Skeletal muscle cell (primary cell): Measurements from ENCODE around the gene ABCF2.

Experiments used
- DNase-seq: peaks from one replicate; pipeline ENCODE4 v3.0.0-alpha.2; 2010; ENCODE audit warnings: low read depth
- H3K4me3 ChIP-seq: 2 replicates; pipeline ENCODE4 v1.5.1; 2011; ENCODE audit warnings: low read depth, mild to moderate bottlenecking, control low read depth, low read length, moderate library complexity

ABCF2 gene

DNA sequence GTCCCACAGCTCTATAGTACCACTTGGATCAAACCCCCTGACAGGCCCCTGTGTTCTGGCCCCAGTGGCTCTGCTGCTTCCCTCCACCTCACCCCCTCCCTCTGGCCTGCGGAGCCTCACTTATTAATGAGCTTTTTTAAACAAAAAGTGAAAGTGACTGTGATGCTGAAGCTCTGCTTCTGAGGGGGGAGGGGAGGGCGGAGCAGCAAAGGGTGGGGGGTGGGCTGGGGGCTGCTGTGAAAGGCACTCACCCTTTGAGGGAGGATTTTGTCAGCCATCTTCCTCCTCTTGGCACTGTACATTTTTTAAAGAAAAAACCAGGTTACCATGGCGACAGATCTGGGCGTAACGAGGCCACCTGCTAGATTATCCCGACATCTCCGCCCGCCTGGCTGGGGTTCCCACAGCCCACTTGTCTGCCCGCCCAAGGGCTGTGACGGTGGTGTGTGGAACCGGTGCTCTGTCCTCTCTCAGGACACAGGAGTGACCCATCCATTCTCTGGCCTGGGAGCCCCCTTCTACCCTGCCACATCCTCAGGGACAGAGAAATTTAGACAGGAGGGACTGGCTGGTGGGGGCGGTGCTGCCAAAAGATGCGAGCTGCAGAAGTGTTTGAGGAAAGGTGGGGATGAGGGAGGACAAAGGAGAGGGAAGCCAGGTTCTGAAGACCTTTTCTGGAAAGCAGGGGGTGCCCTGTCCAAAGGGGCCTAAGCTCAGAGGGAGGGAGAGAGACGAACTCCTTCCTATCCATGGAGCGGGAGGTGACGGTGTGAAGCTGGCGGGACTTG lies 16.6 kb upstream of the ABCF2 start:
- H3K4me3 ChIP-seq: no peak overlapping the region
- DNase-seq: no peak

DNA sequence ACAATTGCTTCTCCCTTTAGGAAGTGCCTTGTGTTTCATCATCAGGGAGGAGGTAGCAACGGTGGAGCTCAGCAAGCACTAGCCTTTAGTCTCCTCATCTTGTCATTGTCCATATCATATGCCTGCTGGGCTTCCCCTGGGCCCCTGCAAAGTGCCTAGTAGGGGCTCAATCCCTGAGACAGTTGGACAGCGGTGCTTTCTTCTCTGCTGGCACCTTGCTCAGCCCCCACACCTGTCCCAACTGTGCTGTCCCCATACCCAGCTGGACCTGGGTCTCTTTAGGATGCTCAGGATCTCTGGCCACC lies 16.0 kb upstream of the ABCF2 start:
- H3K4me3 ChIP-seq: no peak overlapping the region
- no peak for DNase-seq

DNA sequence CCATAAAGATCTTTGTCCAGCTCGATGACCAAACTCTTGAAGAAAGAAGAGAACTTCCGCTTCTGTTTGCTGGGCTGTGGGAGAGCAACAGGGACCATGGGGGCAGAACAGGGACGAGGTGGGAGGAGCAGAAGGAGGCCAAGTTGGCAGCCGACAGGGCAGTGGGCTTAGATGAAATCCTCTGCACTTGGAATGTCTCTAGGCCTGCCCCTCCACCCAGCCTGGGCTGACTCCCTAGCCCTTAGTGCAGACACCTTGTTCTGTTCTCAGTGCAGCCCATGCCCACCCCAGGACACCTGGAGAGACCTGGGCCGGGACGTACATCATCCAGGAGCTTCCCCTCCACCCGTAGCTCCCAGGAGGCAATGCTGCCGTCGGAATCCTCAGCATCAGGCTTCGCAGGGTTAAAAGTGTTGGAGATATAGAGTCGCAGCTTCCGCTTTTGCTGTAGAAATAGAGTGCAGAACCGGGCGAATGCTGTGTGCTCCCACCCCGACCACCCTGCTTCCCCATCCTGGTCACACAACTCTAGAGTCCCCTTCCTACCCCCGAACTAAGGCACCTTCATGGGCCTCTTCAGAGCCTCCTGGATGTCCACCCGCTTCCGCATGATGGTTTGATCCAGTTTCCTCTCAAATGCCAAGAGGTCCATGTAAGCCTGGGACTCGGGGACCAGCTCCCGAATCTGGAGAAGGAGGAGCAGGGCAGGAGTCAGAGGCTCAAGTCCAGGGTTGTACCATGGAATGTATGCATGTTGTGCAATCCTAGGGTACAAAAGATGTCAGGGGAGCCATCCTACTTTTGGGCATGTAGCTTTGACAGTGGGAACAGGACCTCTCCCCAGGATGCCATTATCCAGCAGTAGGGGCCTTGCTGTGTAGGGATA lies 15.4 kb upstream of the ABCF2 start:
- no peak overlapping the region for H3K4me3 ChIP-seq
- no peak for DNase-seq

DNA sequence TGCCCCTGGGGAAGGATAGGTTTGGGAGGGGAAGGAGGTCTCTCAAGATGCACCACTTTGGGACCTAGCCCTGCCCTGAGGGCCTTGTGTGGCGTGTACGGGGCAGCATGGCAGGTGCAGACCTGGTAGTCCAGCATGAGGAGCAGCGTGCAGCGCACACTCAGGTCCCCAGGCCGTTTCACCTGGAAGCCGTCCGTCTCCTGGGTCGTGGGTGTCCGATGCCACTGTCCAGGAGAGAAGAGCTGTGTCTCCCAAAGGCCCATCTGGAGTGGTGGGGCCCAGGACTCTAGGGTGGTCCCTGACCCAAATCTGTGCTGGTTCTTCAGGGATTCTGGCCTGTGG lies 14.7 kb upstream of the ABCF2 start:
- no peak overlapping the region for H3K4me3 ChIP-seq
- DNase-seq: no peak

DNA sequence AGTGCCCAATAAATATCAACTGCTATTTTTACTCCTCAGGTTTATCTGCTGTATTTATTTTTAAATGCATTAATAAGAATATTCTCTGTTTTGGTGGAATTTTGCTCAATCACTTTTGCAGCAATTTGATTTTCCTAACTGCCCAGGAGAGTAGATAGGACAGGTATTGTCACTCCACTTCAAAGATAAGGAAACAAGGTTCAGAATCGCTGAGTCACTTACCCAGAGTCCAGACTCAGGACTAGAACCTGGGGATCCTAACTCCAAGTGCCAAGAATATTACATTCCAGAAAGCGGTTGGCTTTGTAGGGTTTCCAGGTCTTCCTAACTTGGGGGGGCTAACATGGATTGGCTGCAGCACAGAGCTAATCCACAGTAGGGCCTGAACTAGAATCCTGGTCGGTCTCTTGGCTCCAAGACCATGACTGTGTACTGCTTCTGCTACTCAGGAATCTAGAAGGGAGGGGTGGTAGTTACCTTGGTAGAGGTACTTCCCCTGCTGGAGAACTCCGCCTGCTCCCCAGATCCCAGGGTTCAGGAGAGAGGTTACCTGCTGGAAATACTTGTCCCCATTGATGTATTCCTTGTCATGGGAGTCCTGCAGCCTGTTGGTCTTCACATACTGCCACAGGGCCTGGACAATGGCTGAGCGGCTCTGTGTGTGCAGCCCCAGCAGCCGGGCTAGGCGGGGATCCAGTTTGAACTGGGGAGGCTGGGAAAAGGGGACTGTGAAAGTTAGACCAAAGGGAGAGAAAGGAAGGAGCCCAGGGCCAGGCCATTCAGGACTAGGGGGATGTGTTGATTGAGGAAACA lies 14.1 kb upstream of the ABCF2 start:
- no peak overlapping the region for H3K4me3 ChIP-seq
- no peak for DNase-seq

DNA sequence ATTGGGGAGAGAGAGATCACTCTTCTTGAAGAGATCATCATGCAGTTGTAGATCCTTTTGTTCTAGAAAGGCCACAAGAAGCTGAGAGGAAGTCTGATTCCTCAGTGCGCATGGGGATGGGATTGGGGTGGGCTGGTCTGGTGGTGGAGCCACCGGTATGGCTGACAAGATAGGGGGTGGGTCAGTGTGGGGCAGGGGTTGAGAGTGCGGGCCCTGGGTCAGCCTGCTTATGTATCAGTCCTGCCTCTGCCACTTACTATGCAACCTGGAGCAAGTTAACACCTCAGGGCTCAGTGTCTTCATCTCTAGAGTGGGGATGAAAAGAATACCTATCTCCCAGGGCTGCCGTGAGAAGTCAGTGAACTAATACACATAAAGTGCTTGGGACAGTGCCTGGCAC lies 13.5 kb upstream of the ABCF2 start:
- no peak for DNase-seq
- no peak overlapping the region for H3K4me3 ChIP-seq

DNA sequence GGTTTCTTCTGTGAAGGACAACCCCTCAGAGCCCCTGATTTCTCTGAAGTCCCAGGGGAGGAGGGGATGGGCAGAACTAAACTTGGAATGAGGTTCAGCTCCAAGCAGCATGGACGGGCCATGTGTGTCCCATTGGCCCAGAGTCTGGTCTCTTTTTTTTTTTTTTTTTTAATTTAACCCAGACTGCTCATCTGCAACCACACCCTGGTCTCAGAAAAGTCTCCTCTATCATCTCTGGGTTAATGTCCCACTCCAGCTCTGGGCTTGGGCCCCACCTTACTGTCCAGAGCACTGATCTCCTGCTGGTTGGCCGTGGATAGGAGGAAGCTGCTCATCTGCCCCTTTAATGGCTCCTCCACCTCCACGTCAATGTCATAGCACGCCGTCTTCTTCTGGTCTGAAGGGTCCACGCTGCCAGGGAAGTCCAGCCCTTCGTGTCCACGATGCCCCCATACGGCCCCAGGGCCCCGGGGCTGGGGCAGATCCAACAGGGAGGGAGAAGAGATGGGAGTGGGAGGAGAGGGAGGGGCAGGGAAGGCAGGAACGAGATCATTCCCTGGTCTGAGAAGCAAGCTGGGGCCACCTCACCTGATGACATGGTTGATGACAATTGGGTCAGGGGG lies 12.9 kb upstream of the ABCF2 start:
- H3K4me3 ChIP-seq: no peak overlapping the region
- no peak for DNase-seq

DNA sequence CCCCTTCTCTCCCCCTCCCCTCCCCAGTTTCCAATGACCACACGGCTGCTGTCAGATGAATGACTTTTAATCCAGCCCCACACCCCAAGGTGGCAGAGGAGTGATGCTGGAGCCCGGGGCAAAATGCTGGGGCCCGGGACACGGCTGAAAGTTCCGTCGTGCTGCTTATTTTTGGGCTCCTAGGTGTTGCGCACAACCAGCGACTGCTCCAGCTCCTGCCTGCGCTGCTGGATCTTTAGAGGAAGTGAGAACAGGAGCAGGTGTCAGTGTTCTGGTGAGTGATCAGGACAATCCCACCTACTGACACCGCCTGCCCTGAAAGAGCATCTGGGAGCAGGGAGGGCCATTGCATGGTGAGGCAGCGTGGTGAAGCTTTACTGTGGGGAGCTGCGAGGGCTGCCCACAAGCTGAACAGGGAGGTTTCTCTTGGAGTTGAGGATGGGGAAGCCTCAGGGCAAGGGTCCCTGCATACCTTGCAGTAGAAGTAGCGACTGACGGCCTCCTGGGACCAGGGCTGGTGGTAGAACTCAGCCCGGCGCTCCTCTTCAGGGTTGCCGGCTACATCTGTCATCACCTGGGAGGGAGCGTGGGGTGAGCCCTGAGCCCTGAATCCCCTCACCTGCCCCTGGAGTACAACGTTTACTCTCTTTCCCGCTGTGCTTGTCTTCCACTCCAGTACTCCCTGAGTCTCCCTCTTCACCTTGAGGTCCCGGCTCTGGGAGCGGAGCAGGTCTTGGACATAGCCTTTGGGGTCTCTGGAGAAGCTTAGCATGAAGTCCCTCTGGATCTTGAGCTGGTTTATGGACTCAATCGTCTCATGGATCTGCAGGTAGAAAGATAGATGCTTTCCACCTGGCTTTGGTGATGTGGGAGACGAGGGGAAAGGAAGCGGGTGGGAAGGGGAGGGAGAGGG lies 12.2 kb upstream of the ABCF2 start:
- H3K4me3 ChIP-seq: no peak overlapping the region
- DNase-seq: no peak

DNA sequence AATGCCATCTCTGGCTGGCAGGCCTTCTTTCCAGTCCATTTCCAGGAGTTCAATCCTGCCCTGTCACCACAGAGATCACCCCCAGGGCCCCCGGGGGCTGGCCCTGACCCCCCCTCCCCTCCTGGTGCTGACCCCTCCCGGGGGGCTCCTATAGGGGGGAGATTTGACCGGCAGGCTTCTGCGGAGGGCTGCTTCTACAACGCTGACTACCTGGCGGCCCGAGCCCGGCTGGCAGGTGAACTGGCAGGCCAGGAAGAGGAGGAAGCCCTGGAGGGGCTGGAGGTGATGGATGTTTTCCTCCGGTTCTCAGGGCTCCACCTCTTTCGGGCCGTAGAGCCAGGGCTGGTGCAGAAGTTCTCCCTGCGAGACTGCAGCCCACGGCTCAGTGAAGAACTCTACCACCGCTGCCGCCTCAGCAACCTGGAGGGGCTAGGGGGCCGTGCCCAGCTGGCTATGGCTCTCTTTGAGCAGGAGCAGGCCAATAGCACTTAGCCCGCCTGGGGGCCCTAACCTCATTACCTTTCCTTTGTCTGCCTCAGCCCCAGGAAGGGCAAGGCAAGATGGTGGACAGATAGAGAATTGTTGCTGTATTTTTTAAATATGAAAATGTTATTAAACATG lies 11.3 kb upstream of the ABCF2 start:
- no peak for DNase-seq
- H3K4me3 ChIP-seq: no peak overlapping the region

DNA sequence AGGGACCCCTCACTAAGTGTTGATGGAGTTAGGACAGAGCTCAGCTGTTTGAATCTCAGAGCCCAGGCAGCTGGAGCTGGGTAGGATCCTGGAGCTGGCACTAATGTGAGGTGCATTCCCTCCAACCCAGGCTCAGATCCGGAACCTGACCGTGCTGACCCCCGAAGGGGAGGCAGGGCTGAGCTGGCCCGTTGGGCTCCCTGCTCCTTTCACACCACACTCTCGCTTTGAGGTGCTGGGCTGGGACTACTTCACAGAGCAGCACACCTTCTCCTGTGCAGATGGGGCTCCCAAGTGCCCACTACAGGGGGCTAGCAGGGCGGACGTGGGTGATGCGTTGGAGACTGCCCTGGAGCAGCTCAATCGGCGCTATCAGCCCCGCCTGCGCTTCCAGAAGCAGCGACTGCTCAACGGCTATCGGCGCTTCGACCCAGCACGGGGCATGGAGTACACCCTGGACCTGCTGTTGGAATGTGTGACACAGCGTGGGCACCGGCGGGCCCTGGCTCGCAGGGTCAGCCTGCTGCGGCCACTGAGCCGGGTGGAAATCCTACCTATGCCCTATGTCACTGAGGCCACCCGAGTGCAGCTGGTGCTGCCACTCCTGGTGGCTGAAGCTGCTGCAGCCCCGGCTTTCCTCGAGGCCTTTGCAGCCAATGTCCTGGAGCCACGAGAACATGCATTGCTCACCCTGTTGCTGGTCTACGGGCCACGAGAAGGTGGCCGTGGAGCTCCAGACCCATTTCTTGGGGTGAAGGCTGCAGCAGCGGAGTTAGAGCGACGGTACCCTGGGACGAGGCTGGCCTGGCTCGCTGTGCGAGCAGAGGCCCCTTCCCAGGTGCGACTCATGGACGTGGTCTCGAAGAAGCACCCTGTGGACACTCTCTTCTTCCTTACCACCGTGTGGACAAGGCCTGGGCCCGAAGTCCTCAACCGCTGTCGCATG lies 10.5 kb upstream of the ABCF2 start:
- no peak for DNase-seq

DNA sequence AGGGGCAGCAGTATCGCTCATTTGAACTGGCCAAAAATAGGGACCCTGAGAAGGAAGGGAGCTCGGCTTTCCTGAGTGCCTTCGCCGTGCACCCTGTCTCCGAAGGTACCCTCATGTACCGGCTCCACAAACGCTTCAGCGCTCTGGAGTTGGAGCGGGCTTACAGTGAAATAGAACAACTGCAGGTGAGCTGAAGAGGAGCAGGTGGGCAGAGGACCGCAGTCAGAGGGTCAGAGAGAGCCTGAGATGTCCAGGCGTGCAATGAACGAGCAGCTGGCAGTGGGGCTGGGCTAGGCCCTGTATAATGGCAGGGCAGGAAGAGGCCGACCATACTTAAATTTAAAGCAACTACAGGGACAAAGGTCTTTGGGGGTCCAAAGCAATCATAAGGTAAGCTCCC lies 9.4 kb upstream of the ABCF2 start:
- no peak for DNase-seq
- H3K4me3 ChIP-seq: no peak overlapping the region

More for the DNA sequence above, 10.5 kb upstream of the ABCF2 start:
- no peak overlapping the region for H3K4me3 ChIP-seq

DNA sequence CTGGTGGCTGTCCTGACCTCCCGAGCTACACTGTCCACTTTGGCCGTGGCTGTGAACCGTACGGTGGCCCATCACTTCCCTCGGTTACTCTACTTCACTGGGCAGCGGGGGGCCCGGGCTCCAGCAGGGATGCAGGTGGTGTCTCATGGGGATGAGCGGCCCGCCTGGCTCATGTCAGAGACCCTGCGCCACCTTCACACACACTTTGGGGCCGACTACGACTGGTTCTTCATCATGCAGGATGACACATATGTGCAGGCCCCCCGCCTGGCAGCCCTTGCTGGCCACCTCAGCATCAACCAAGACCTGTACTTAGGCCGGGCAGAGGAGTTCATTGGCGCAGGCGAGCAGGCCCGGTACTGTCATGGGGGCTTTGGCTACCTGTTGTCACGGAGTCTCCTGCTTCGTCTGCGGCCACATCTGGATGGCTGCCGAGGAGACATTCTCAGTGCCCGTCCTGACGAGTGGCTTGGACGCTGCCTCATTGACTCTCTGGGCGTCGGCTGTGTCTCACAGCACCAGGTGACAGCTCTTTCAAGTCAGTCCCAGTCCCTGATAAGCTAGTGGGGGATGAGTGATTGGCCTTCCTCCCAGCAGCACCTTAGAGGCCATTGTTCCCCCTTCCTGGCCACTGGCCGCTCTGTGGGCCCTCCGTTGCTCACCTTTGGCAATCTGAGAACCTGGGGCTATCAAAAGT lies 8.2 kb upstream of the ABCF2 start:
- H3K4me3 ChIP-seq: no peak overlapping the region

DNA sequence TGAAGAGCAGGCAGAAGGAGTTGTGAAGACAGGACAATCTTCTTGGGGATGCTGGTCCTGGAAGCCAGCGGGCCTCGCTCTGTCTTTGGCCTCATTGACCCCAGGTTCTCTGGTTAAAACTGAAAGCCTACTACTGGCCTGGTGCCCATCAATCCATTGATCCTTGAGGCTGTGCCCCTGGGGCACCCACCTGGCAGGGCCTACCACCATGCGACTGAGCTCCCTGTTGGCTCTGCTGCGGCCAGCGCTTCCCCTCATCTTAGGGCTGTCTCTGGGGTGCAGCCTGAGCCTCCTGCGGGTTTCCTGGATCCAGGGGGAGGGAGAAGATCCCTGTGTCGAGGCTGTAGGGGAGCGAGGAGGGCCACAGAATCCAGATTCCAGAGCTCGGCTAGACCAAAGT lies 6.8 kb upstream of the ABCF2 start:
- no peak for DNase-seq
- H3K4me3 ChIP-seq: peak overlapping the region; percentile 96

More for the DNA sequence above, 8.2 kb upstream of the ABCF2 start:
- no peak for DNase-seq

DNA sequence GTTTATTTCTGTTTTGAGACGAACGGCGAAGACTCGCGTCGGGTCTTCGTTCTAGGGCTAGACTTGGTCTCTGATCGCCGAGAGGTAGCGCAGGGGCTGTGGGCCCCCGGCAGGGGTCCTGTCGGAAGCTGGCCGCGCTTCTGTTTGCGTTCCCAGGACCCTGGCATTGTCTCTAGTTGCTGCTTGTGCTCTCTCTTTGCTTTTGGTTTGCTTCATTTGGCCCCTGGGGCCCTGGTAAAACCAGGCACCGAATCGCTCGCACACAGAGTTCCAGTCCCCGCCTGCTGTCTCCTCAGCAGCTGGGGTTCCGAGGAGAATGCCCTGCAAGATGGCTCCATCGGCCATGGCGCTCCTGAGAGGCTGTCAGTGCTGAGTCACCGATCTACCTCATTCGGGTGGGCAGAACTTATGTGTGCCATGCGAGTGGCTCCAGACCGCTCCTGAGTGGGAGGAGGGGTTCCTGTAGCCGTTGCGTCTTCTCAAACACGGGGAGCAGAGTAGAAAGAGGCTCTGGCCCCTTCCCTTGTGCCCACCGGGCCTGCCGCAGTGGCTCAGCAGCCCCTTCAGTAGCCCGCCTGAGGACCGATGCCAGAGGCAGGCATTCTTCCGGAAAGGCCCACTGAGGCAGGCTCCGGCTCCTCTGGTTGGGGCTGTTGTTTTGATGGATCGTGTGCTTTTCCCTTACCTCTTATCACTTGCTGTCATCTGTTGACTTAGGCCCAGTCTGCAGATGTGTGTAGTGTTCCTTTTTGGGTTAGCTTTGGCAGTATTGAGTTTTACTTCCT lies 6.1 kb upstream of the ABCF2 start:
- peak overlapping the region; percentile 96 for H3K4me3 ChIP-seq
- peak; percentile 57 for DNase-seq

DNA sequence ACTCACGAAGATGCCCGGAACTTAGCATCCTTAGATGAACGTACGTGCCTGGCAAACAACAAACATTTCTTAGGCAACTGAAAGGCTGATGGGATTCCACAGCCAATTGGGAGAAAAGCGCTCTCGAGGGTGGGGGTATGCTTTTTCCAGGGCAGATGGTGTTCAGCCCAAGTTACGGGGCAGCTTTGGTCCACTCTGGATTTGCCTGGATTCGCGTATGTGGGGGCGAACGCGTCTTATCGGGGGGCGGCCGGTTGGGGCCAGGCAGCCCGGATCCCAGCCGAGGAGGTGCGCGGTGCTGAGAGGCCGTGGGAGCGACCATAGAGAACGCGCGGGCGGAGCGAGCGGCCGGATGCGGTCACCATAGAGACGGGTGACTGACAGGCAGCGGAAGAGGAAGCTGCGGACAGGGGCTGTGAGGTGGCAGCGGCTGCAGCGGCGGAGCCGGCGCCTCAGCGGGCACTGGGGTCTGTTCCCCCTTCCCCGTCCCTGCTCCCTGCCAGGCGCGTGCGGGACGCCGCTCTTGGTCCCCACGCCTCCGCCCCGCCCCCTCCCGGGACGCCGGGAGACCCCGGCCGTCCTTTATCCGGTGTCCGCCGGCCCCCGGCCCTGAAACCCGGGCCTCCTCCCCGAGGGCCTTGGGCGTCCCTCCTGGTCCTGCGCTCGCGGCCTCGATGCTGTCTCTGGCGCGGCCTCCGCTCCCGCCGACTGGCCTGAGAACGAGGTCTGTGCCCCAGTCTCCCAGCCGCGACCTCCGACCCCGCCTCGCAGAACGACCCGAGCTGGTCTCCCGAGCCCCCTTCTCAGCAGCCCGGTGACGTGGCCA lies 5.3 kb upstream of the ABCF2 start, which contains the start of gene CHPF2:
Gene CHPF2, plus strand, starts transcription at position 393 of the 826 bp plus-strand sequence. CDS start 1,529 bp downstream, outside the sequence.
- H3K4me3 ChIP-seq: peak within 1 kb of the TSS; percentile 96
- peak; percentile 54 for DNase-seq
